ENCODE results near the gene TTF2. TPM values are rescaled to one million over a fixed set of nuclear protein-coding genes. Genes with fewer than 3 reads are reported as not detected.

Gene TTF2
- total RNA-seq = 8.8 and 14.5 TPM in 2 replicates

GRCh38 chr1:117059678-117060440 lies at the start of gene TTF2:
TSS of gene TTF2 (plus strand) at chr1:117060326. CDS start at chr1:117060347, 21 bp downstream.

GRCh38 chr1:117121589-117122329 lies 61.6 kb downstream of the TTF2 start, which contains the start of gene TRIM45:
TSS of gene TRIM45 (minus strand) at chr1:117121749. CDS start at chr1:117121201, 548 bp downstream.

Other genes with a start within 250 kb of the TTF2 start
- 27.0 and 32.8 TPM in 2 replicates for gene PTGFRN, start 150.4 kb upstream of the TTF2 start, total RNA-seq
- under 0.01 and 0.32 TPM in 2 replicates for gene CD101, start 58.6 kb upstream of the TTF2 start, total RNA-seq
- gene TRIM45, start 61.4 kb downstream of the TTF2 start, total RNA-seq = 1.8 and 2.5 TPM in 2 replicates
- not detected in 2 replicates for gene VTCN1, start 150.6 kb downstream of the TTF2 start, total RNA-seq

All from epithelial cell of alveolus of lung (primary cell).